Naive thymus-derived CD4-positive, alpha-beta T cell (primary cell): ENCODE data around the gene HDAC4. TPM values are rescaled to one million over a fixed set of nuclear protein-coding genes. Genes with fewer than 3 reads are reported as not detected.

Experiments
- ATAC-seq: fragments of 150-1000 bp; cut with Tn5 transposase; 2 replicates; pipeline ENCODE4 v1.10.0; 2021; ENCODE audit warnings: mild to moderate bottlenecking, moderate library complexity
- CTCF ChIA-PET: fragments of 350-600 bp; sonication (Branson Sonifier 250); formaldehyde crosslinking; loops from one replicate; lab custom pipeline; 2021; ENCODE audit warnings: antibody characterized with exemption; lab: Charles Lee
- POLR2A ChIA-PET: fragments of 350-600 bp; sonication (Branson Sonifier 250); formaldehyde crosslinking; loops from one replicate; lab custom pipeline; 2021; ENCODE audit warnings: antibody characterized with exemption, inconsistent platforms; lab: Charles Lee
- DNase-seq, 9 donors: peaks; one replicate each; pipeline versions ENCODE4 v3.0.0 to v3.0.0-alpha.2; 2020 to 2022; ENCODE audit warnings: mixed read lengths in 1 of 9
- H3K27ac ChIP-seq: one replicate; pipeline ENCODE4 v1.7.0; 2013; ENCODE audit warnings: mild to moderate bottlenecking, low read depth, low read length, moderate library complexity
- H3K27me3 ChIP-seq, 2 donors: one replicate each; pipeline ENCODE4 v1.7.0; 2013; ENCODE audit warnings: low read length in 2 of 2, mild to moderate bottlenecking in 2 of 2, moderate library complexity in 2 of 2; ENCODE audit not compliant: control insufficient read depth in 2 of 2, insufficient read depth in 2 of 2
- H3K36me3 ChIP-seq, 3 experiments: 1 replicate in 2 of 3; 2 replicates in 1 of 3; pipeline ENCODE4 v1.7.0; 2013; ENCODE audit warnings: low read length in 3 of 3, mild to moderate bottlenecking in 3 of 3, moderate library complexity in 1 of 3; ENCODE audit not compliant: insufficient read depth in 3 of 3, control insufficient read depth in 2 of 3
- H3K4me1 ChIP-seq, 2 donors: one replicate each; pipeline ENCODE4 v1.7.0; 2013; ENCODE audit warnings: low read length in 2 of 2, mild to moderate bottlenecking in 2 of 2, moderate library complexity in 1 of 2; ENCODE audit not compliant: control insufficient read depth in 2 of 2, insufficient read depth in 2 of 2
- H3K4me3 ChIP-seq: 2 replicates; pipeline ENCODE4 v1.7.0; 2013; ENCODE audit warnings: mild to moderate bottlenecking, low read length
- H3K9me3 ChIP-seq, 3 experiments: 1 replicate in 2 of 3; 2 replicates in 1 of 3; pipeline ENCODE4 v1.7.0; 2013; ENCODE audit warnings: low read length in 3 of 3; ENCODE audit not compliant: control insufficient read depth in 2 of 3
- H3K27ac Mint-ChIP-seq, 9 donors: one replicate each; pipeline ENCODE4 v1.8.0; 2020 to 2022; ENCODE audit warnings: mixed read lengths in 9 of 9, mild to moderate bottlenecking in 8 of 9, moderate library complexity in 5 of 9, inconsistent platforms in 2 of 9
- H3K27me3 Mint-ChIP-seq, 5 donors: one replicate each; pipeline ENCODE4 v1.8.0; 2021 to 2022; ENCODE audit warnings: mixed read lengths in 5 of 5, mild to moderate bottlenecking in 1 of 5
- H3K36me3 Mint-ChIP-seq, 5 donors: one replicate each; pipeline ENCODE4 v1.8.0; 2020 to 2022; ENCODE audit warnings: mixed read lengths in 5 of 5, mild to moderate bottlenecking in 3 of 5, inconsistent platforms in 1 of 5
- H3K4me1 Mint-ChIP-seq, 7 donors: one replicate each; pipeline ENCODE4 v1.8.0; 2020 to 2022; ENCODE audit warnings: mixed read lengths in 7 of 7, mild to moderate bottlenecking in 3 of 7, inconsistent platforms in 1 of 7
- H3K4me3 Mint-ChIP-seq, 10 donors: one replicate each; pipeline ENCODE4 v1.8.0; 2020 to 2022; ENCODE audit warnings: mild to moderate bottlenecking in 10 of 10, mixed read lengths in 10 of 10, moderate library complexity in 6 of 10, inconsistent platforms in 2 of 10
- H3K9me3 Mint-ChIP-seq, 11 donors: one replicate each; pipeline ENCODE4 v1.8.0; 2020 to 2022; ENCODE audit warnings: mixed read lengths in 11 of 11, mild to moderate bottlenecking in 4 of 11, inconsistent platforms in 1 of 11, moderate library complexity in 1 of 11
- intact Hi-C, 2 donors: fragments of 100-400 bp; cut with micrococcal nuclease; formaldehyde crosslinking; loops; one replicate each; pipeline ENCODE4 v1.15.1; 2023
- polyA plus RNA-seq, 2 donors: library from polyadenylated mRNA; unstranded; fragments of 300-500 nt; fragmentation: Illumina TruSeq; gene quantifications; one replicate each; pipeline ENCODE4 v1.2.3, GENCODE V29; 2021
- total RNA-seq, 6 experiments: library from RNA in 5 of 6; stranded (reverse) in 5 of 6; gene quantifications; 1 replicate in 5 of 6; 2 replicates in 1 of 6; pipeline ENCODE4 v1.2.3 and lab custom pipeline; 2021 to 2026

The HDAC4 gene
- total and polyA plus RNA-seq, 7 experiments from 2014 or later, result 7.4 to 101 (median 55.3) TPM

DNA sequence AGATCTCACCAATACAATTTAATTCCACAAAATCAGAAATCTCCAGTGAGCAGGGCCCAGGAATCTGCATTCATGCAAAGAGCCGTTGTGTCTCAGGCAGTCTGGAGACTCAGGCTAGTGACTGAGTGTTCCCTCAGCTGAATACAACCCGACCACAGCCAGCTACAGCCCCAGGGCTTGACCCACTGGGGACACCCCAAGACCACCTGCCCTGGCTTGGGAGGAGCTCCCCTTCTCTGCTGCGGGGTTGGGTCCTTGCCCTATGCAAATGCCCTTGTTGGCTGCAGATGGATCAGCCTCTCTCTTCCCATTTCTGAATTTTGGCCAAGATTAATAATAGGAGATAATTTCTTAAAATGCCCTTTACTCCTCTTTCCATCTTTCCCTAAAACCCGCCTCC is 395.2 kb downstream of the HDAC4 start:
- H3K36me3 ChIP-seq, result no peaks in the 10 kb centered on the region
- peaks cover 0 to 17% (median 12%) of the 10 kb centered on the region in 11 donors for H3K9me3 Mint-ChIP-seq
- H3K4me1 Mint-ChIP-seq, result no peaks in the 10 kb centered on the region
- H3K27me3 ChIP-seq, result no peaks in the 10 kb centered on the region
- H3K9me3 ChIP-seq, result no peaks in the 10 kb centered on the region
- no peaks in the 10 kb centered on the region for H3K4me1 ChIP-seq
- H3K4me3 Mint-ChIP-seq, result no peak overlapping the region
- no peak for ATAC-seq
- H3K27me3 Mint-ChIP-seq, result peaks cover 6 to 35% (median 31%) of the 10 kb centered on the region in 5 donors
- CTCF ChIA-PET, result no interaction called here
- no peak overlapping the region for H3K27ac Mint-ChIP-seq
- intact Hi-C loops, result no loop called here
- H3K36me3 Mint-ChIP-seq, result peaks cover 0 to 10% (median 5%) of the 10 kb centered on the region in 5 donors
- H3K4me3 ChIP-seq, result no peak overlapping the region
- POLR2A ChIA-PET, result no interaction called here
- no peak for DNase-seq
- no peak overlapping the region for H3K27ac ChIP-seq

DNA sequence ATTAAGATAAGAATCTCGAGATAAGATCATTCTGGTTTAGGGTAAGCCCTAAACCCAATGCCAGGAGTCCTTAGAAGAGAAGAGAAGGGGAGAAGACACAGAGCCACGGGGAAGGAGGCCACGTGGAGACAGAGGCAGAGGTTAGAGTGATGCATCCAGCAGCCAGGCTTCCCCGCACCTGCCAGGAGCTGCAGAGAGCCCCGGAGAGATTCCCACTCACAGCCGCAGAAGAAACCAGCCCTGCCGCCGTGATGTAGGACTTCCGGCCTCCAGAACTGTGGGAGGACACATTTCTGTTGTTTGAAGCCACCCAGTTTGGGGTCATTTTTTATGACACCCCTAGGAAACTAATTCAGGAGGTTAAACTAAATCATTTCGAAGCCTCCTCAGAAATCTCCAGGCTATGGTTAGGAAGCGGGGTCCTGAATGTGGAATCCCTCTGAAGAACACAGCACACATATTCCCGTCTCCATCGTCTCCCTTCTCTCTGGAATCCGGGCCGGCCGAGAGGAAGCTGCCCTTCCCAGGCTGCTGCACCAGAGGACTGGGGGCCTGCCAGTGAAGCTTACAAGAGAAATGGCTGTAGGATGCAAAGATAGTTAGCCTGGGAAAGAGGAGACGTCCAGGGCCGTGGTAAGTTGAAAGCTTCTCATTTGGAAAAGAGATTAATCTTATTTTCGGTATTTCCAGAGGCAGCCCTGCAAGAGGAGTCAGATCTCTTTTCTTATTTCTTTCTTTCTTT is 396.4 kb downstream of the HDAC4 start:
- POLR2A ChIA-PET, result no interaction called here
- Mint-ChIP-seq H3K36me3 (peaks cover 0 to 10% (median 5%) of the 10 kb centered on the region in 5 donors), H3K27ac (no peak overlapping the region), H3K4me3 (no peak overlapping the region), H3K4me1 (no peaks in the 10 kb centered on the region), H3K27me3 (peaks cover 6 to 37% (median 31%) of the 10 kb centered on the region in 5 donors), H3K9me3 (peaks cover 0 to 17% (median 12%) of the 10 kb centered on the region in 11 donors)
- H3K4me3 ChIP-seq, result no peak overlapping the region
- no peak for DNase-seq
- H3K9me3 ChIP-seq, result no peaks in the 10 kb centered on the region
- no peaks in the 10 kb centered on the region for H3K4me1 ChIP-seq
- no peak for ATAC-seq
- CTCF ChIA-PET, result no interaction called here
- H3K27me3 ChIP-seq, result no peaks in the 10 kb centered on the region
- H3K27ac ChIP-seq, result no peak overlapping the region
- intact Hi-C loops, result no loop called here
- H3K36me3 ChIP-seq, result no peaks in the 10 kb centered on the region

DNA sequence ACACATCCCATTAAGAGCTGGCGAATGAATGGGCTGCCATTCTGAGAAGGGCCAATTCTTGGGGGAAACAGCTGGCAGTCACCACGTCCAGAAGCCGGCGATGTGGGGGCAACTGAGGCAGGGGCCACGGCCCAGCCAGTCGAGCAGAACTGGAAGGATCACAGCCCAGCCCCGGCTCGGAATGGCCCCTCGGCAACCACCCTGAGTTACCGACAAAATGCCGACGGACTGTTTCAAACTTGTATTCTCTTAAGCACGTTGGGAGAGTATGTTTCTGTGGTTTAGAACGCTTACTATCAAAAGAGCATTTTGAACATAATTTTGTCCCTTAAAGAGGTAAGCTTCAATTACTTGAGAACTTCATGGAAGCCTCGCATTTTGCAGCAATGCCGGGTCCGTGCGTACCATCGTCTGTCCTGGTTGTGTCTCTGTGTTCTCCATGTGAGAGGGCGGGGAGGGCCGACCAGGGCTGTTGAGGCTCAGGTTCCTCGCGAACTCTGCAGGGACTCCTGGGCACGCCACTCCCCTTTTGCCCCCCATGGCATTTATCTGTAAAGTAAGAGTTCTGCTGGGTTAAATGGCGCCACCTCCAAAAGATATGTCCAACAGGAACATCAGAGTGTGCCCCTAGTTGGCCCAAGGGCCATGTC is 397.1 kb downstream of the HDAC4 start:
- H3K4me3 Mint-ChIP-seq, result no peak overlapping the region
- POLR2A ChIA-PET, result no interaction called here

DNA sequence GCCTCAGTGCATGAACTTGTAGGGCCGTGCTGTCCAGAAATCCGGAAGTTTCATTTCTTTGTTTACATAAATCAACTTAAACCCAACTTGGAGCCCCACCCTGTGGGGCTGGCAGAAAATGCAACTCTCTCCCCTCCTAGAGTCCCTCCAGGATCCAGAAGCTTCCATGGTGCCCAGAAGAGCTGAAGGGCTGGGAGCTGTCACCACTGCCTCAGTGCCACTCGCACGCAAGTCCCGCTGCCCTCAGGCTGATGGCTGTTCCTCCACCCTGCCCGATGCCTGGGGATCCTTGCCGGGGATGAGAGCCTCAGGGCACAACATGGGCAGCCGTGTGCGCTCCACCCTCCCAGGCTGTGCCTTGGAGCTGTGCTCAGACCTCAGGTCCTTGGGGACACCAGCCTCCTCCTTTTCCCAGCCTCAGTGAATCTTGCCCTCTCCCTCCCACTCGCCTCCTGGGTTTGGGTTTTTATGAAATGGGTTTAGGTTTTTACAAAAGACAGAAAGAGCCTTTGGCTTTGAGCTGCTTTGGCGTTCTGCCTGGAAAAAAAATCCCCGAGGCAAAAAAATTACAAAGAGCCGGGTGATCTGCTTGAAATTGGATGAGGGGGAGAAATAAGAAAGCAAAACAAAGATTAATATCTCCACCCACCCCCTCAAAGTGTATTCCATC is 397.7 kb downstream of the HDAC4 start:
- Mint-ChIP-seq H3K36me3 (peaks cover 0 to 10% (median 5%) of the 10 kb centered on the region in 5 donors), H3K4me1 (no peaks in the 10 kb centered on the region), H3K27me3 (peaks cover 2 to 44% (median 24%) of the 10 kb centered on the region in 5 donors), H3K9me3 (peaks cover 0 to 17% (median 12%) of the 10 kb centered on the region in 11 donors), H3K27ac (no peak overlapping the region), H3K4me3 (no peak overlapping the region)
- no peak for ATAC-seq
- no peaks in the 10 kb centered on the region for H3K4me1 ChIP-seq
- H3K27ac ChIP-seq, result no peak overlapping the region
- H3K9me3 ChIP-seq, result no peaks in the 10 kb centered on the region
- no peaks in the 10 kb centered on the region for H3K36me3 ChIP-seq
- ChIA-PET CTCF (no interaction called here), POLR2A (no interaction called here)
- H3K4me3 ChIP-seq, result no peak overlapping the region
- no peak for DNase-seq
- intact Hi-C loops, result no loop called here
- H3K27me3 ChIP-seq, result no peaks in the 10 kb centered on the region

More for the DNA sequence above, 397.1 kb downstream of the HDAC4 start:
- Mint-ChIP-seq H3K36me3 (peaks cover 0 to 10% (median 5%) of the 10 kb centered on the region in 5 donors), H3K9me3 (peaks cover 0 to 17% (median 12%) of the 10 kb centered on the region in 11 donors), H3K27me3 (peaks cover 4 to 43% (median 24%) of the 10 kb centered on the region in 5 donors), H3K27ac (no peak overlapping the region), H3K4me1 (no peaks in the 10 kb centered on the region)
- Histone ChIP-seq H3K4me3 (no peak overlapping the region), H3K27ac (no peak overlapping the region), H3K4me1 (no peaks in the 10 kb centered on the region), H3K27me3 (no peaks in the 10 kb centered on the region), H3K36me3 (no peaks in the 10 kb centered on the region), H3K9me3 (no peaks in the 10 kb centered on the region)
- intact Hi-C loops, result no loop called here
- CTCF ChIA-PET, result no interaction called here
- DNase-seq (no peak), ATAC-seq (no peak)

DNA sequence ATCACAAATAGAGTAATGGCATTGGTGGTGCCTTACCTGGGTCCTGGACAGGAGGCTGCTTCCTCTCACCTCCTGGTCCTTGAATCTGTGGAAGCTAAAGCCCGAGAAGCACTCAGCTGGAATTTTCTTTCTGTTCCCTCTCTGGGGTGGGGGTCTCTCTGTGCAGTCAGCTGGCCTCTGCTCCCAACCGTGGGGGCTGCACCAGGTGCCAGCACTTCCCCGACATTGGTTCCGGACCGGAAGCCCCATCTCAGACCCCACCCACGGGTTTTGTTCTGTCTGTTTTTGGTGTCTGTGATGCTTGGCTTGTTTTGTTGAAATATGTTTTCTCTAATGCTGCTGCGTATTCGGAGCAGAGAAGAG is 398.2 kb downstream of the HDAC4 start:
- no peak for ATAC-seq
- ChIA-PET POLR2A (no interaction called here), CTCF (no interaction called here)
- Histone ChIP-seq H3K4me1 (no peaks in the 10 kb centered on the region), H3K27me3 (no peaks in the 10 kb centered on the region), H3K4me3 (no peak overlapping the region), H3K9me3 (no peaks in the 10 kb centered on the region), H3K36me3 (no peaks in the 10 kb centered on the region), H3K27ac (no peak overlapping the region)
- no peak overlapping the region for H3K27ac Mint-ChIP-seq
- H3K36me3 Mint-ChIP-seq, result peaks cover 0 to 10% (median 5%) of the 10 kb centered on the region in 5 donors
- intact Hi-C loops, result no loop called here
- H3K4me1 Mint-ChIP-seq, result no peaks in the 10 kb centered on the region
- no peak overlapping the region for H3K4me3 Mint-ChIP-seq
- H3K9me3 Mint-ChIP-seq, result peaks cover 0 to 17% (median 12%) of the 10 kb centered on the region in 11 donors
- peaks cover 0 to 47% (median 23%) of the 10 kb centered on the region in 5 donors for H3K27me3 Mint-ChIP-seq
- DNase-seq, result no peak

DNA sequence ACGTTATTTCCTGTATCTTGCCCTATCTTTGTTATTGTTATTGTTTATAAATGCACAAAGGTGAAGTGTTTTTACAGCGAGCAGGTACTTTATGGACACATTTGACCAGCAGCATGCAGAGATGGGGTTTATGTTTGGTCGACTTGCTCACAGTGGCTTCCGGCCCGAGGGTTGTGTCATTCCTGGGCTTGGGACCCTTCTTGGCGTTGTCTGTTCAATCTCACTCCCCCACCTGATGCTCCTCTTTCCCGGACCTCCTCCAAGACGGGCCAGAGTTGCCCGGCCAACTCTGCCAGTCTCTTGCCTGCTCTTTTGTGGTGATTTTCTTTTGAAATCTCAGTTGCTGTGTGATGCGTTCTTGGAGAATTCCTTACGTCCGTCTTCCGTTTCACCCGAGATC is 399.0 kb downstream of the HDAC4 start:
- no peak overlapping the region for H3K4me3 ChIP-seq
- Mint-ChIP-seq H3K9me3 (peaks cover 0 to 17% (median 12%) of the 10 kb centered on the region in 11 donors), H3K4me1 (no peaks in the 10 kb centered on the region), H3K36me3 (peaks cover 0 to 10% (median 5%) of the 10 kb centered on the region in 5 donors), H3K27ac (no peak overlapping the region), H3K27me3 (peaks cover 0 to 54% (median 23%) of the 10 kb centered on the region in 5 donors), H3K4me3 (no peak overlapping the region)
- POLR2A ChIA-PET, result no interaction called here
- H3K27me3 ChIP-seq, result no peaks in the 10 kb centered on the region
- no peaks in the 10 kb centered on the region for H3K9me3 ChIP-seq
- H3K36me3 ChIP-seq, result no peaks in the 10 kb centered on the region
- no peak overlapping the region for H3K27ac ChIP-seq
- ATAC-seq, result no peak
- no peak for DNase-seq
- CTCF ChIA-PET, result no interaction called here
- no peaks in the 10 kb centered on the region for H3K4me1 ChIP-seq
- intact Hi-C loops, result no loop called here
